OCI-LY7 (cell line): Measurements from ENCODE around the gene EXOC6B.

Source experiments
- CTCF ChIP-seq: fragments of 200-600 bp; sonication (generic); conservative IDR thresholded peaks from 2 replicates; pipeline ENCODE4 v1.5.1; 2014; ENCODE audit warnings: mild to moderate bottlenecking, antibody characterized with exemption, low read length, moderate library complexity, mixed read lengths
- EZH2phosphoT487 ChIP-seq: fragments of 200-600 bp; sonication (generic); IDR thresholded peaks from 2 replicates; pipeline ENCODE4 v1.6.1; 2018; ENCODE audit warnings: low read depth, borderline replicate concordance, mild to moderate bottlenecking, mixed run types, antibody characterized with exemption, low read length, moderate library complexity, mixed read lengths

GRCh38 chr2:72157871-72158771, 667.7 kb downstream of the EXOC6B start:
- TF ChIP-seq CTCF = no peak
- no peak for TF ChIP-seq EZH2phosphoT487
